Panc1 (cell line): ENCODE data around the gene TSHR. TPM values are rescaled to one million over a fixed set of nuclear protein-coding genes. Genes with fewer than 3 reads are reported as not detected.
A peak's percentile ranks its signal among the peaks of the same experiment; 100 is the strongest.

Experiments used
- ATAC-seq: fragments of 200-7000 bp; cut with Tn5 transposase; 2 replicates; pipeline ENCODE4 v1.9.1; 2020; ENCODE audit warnings: mild to moderate bottlenecking, moderate library complexity
- BruUV-seq: library from RNA; stranded (reverse); fragments of 400-500 nt; replicated peaks from 2 replicates; lab custom pipeline; 2021; lab: Mats Ljungman, UMichigan
- CTCF ChIA-PET: fragments of 300-600 bp; sonication (Branson Sonifier 250); formaldehyde crosslinking; loops from one replicate; lab custom pipeline; 2022; ENCODE audit warnings: antibody characterized with exemption; lab: Charles Lee
- POLR2A ChIA-PET: fragments of 300-600 bp; sonication (Branson Sonifier 250); formaldehyde crosslinking; loops from one replicate; lab custom pipeline; 2022; ENCODE audit warnings: antibody characterized with exemption; lab: Charles Lee
- DNase-seq: peaks from one replicate; pipeline ENCODE4 v3.0.0-alpha.2; 2010; ENCODE audit warnings: low read depth, low spot score
- H3K27ac ChIP-seq: 2 replicates; pipeline ENCODE4 v1.5.1; 2011; ENCODE audit warnings: mild to moderate bottlenecking, low read length, inconsistent platforms
- H3K27me3 ChIP-seq: fragments of 200-500 bp; sonication (Bioruptor generic); 2 replicates; pipeline ENCODE4 v1.6.0; 2014; ENCODE audit warnings: low read length, inconsistent platforms; ENCODE audit not compliant: control insufficient read depth, insufficient read depth
- H3K36me3 ChIP-seq: fragments of 200-500 bp; sonication (Bioruptor generic); 2 replicates; pipeline ENCODE4 v1.5.1; 2014; ENCODE audit warnings: inconsistent platforms, mild to moderate bottlenecking, low read length, moderate library complexity; ENCODE audit not compliant: control insufficient read depth, insufficient read depth
- H3K4me1 ChIP-seq: 2 replicates; pipeline ENCODE4 v1.5.1; 2011; ENCODE audit warnings: inconsistent platforms, mild to moderate bottlenecking, low read length, moderate library complexity; ENCODE audit not compliant: control insufficient read depth, insufficient read depth
- H3K4me3 ChIP-seq, 2 experiments: 2 replicates each; pipeline ENCODE4 v1.5.1; 2011 to 2012; ENCODE audit warnings: low read depth in 2 of 2, low read length in 2 of 2, mild to moderate bottlenecking in 2 of 2, inconsistent platforms in 1 of 2, moderate library complexity in 1 of 2
- H3K9me3 ChIP-seq: fragments of 200-500 bp; sonication (Bioruptor generic); 2 replicates; pipeline ENCODE4 v1.5.1; 2014; ENCODE audit warnings: low read depth, mild to moderate bottlenecking, inconsistent platforms, low read length, moderate library complexity; ENCODE audit not compliant: control insufficient read depth, insufficient read depth
- CTCF ChIP-seq: fragments of 450-650 bp; IDR thresholded peaks from 2 replicates; pipeline ENCODE4 v1.5.1; 2017; ENCODE audit warnings: mild to moderate bottlenecking
- POLR2AphosphoS5 ChIP-seq: IDR thresholded peaks from 2 replicates; pipeline ENCODE4 v1.6.1; 2012; ENCODE audit warnings: mild to moderate bottlenecking, low read depth, low read length, moderate library complexity
- SIN3A ChIP-seq: IDR thresholded peaks from 2 replicates; pipeline ENCODE4 v1.6.1; 2012; ENCODE audit warnings: low read depth, mild to moderate bottlenecking, low read length, moderate library complexity, borderline replicate concordance; ENCODE audit not compliant: insufficient read depth
- TCF7L2 ChIP-seq: IDR thresholded peaks from 2 replicates; pipeline ENCODE4 v1.6.1; 2011; ENCODE audit warnings: mild to moderate bottlenecking, low read depth, low read length, inconsistent platforms
- in situ Hi-C: cut with HindIII; loops from 2 replicates; pipeline ENCODE4 v1.10.0; 2016; ENCODE audit warnings: low sequenced_read_pairs, low pct_unique_long_range_greater_than_20kb
- intact Hi-C: fragments of 100-400 bp; cut with micrococcal nuclease; formaldehyde crosslinking; loops from one replicate; pipeline ENCODE4 v1.10.0; 2022; ENCODE audit not compliant: unreplicated experiment
- total RNA-seq: library from RNA; stranded (reverse); gene quantifications from one replicate; pipeline ENCODE4 v1.2.1, GENCODE V29; 2021; ENCODE audit not compliant: unreplicated experiment
- TF ChIP-seq, protein P1 (sequence below), 2 experiments: IDR thresholded peaks; 2 replicates each; pipeline ENCODE4 v1.6.1; 2011 to 2012; ENCODE audit warnings: low read depth in 2 of 2, control low read depth in 1 of 2, low read length in 1 of 2, mild to moderate bottlenecking in 1 of 2, moderate library complexity in 1 of 2; ENCODE audit not compliant: insufficient read depth in 1 of 2

Gene TSHR
- total RNA-seq, 1 experiment from 2014 or later, result not detected

GRCh38 chr14:81169267-81169666 is 213.8 kb downstream of the TSHR start:
- H3K36me3 ChIP-seq, result no peaks in the 10 kb centered on the region
- ATAC-seq, result no peak
- ChIA-PET POLR2A (no interaction called here), CTCF (interaction anchor here (1.1 kb wide), 1 partner anchor 172 kb away, joined by 6 read pairs; no protein-coding TSS in a partner anchor)
- H3K4me1 ChIP-seq, result no peaks in the 10 kb centered on the region; the same call in 1 of the 2 replicates
- TF ChIP-seq POLR2AphosphoS5, result no peak
- DNase-seq, result no peak
- H3K27me3 ChIP-seq, result no peaks in the 10 kb centered on the region
- H3K9me3 ChIP-seq, result no peaks in the 10 kb centered on the region
- intact Hi-C loops (no loop called here), in situ Hi-C loops (no loop called here)
- H3K4me3 ChIP-seq, result peak overlapping the region; percentile 57 to 61; a peak in 3 of 4 replicates
- no peak overlapping the region for H3K27ac ChIP-seq
- BruUV-seq, result no TSS peak

- H3K36me3 ChIP-seq, result no peaks in the 10 kb centered on the region
- intact Hi-C loops, result loop anchor here (10.0 kb wide), 1 partner anchor 215 kb away; the partner anchor contains the start of gene TSHR
- no peak for TF ChIP-seq POLR2AphosphoS5
- TF ChIP-seq, protein P1, sequence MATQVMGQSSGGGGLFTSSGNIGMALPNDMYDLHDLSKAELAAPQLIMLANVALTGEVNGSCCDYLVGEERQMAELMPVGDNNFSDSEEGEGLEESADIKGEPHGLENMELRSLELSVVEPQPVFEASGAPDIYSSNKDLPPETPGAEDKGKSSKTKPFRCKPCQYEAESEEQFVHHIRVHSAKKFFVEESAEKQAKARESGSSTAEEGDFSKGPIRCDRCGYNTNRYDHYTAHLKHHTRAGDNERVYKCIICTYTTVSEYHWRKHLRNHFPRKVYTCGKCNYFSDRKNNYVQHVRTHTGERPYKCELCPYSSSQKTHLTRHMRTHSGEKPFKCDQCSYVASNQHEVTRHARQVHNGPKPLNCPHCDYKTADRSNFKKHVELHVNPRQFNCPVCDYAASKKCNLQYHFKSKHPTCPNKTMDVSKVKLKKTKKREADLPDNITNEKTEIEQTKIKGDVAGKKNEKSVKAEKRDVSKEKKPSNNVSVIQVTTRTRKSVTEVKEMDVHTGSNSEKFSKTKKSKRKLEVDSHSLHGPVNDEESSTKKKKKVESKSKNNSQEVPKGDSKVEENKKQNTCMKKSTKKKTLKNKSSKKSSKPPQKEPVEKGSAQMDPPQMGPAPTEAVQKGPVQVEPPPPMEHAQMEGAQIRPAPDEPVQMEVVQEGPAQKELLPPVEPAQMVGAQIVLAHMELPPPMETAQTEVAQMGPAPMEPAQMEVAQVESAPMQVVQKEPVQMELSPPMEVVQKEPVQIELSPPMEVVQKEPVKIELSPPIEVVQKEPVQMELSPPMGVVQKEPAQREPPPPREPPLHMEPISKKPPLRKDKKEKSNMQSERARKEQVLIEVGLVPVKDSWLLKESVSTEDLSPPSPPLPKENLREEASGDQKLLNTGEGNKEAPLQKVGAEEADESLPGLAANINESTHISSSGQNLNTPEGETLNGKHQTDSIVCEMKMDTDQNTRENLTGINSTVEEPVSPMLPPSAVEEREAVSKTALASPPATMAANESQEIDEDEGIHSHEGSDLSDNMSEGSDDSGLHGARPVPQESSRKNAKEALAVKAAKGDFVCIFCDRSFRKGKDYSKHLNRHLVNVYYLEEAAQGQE (IDR thresholded peaks at IDR 0.05; ENCODE audit: insufficient read depth in 1 of 2, low read depth in 2 of 2, low read length in 1 of 2), result no peak
- TF ChIP-seq SIN3A, result no peak
- TF ChIP-seq TCF7L2, result no peak
- TF ChIP-seq CTCF, result no peak
- BruUV-seq, result no TSS peak
- ATAC-seq (peak; percentile 17), DNase-seq (no peak)
- peak overlapping the region; percentile 57 to 61 for H3K4me3 ChIP-seq
- H3K9me3 ChIP-seq, result no peaks in the 10 kb centered on the region
- no peaks in the 10 kb centered on the region; the same call in 1 of the 2 replicates for H3K4me1 ChIP-seq
- in situ Hi-C loops, result no loop called here
- H3K27ac ChIP-seq, result peak overlapping the region; percentile 82; the same call in 1 of the 2 replicates
- ChIA-PET CTCF (interaction anchor here (0.6 to 1.1 kb wide), 2 partner anchors 86 to 172 kb away, joined by 3 to 6 read pairs; no protein-coding TSS in a partner anchor), POLR2A (no interaction called here)
- no peaks in the 10 kb centered on the region for H3K27me3 ChIP-seq
Observed at GRCh38 chr14:81169711-81170103, 214.3 kb downstream of the TSHR start.
